Endothelial cell of umbilical vein (primary cell): ENCODE data around the gene PAX3. TPM values are rescaled to one million over a fixed set of nuclear protein-coding genes. Genes with fewer than 3 reads are reported as not detected.

Experiments
- BruUV-seq: library from RNA; stranded (reverse); fragments of 400-500 nt; replicated peaks from 2 replicates; lab custom pipeline; 2021; lab: Mats Ljungman, UMichigan
- CTCF ChIA-PET: fragments of 300-600, 350-600 bp; sonication (Branson Sonifier 250); formaldehyde crosslinking; loops from one replicate; lab custom pipeline; 2021; ENCODE audit warnings: antibody characterized with exemption, inconsistent platforms; lab: Charles Lee
- POLR2A ChIA-PET: fragments of 300-600, 350-600 bp; sonication (Branson Sonifier 250); formaldehyde crosslinking; loops from one replicate; lab custom pipeline; 2021; ENCODE audit warnings: antibody characterized with exemption, inconsistent platforms; lab: Charles Lee
- DNase-seq: peaks from one replicate; pipeline ENCODE4 v3.0.0-alpha.2; 2011; ENCODE audit warnings: low read depth, low spot score
- FAIRE-seq: peaks from 2 replicates; lab custom pipeline; 2011; peaks lifted over from hg19 to GRCh38; lab: Jason Lieb, UNC
- H2AFZ ChIP-seq: 2 replicates; pipeline ENCODE4 v1.6.0; 2012; ENCODE audit warnings: low read depth, low read length, control low read depth, inconsistent platforms
- H3K27ac ChIP-seq: 2 replicates; pipeline ENCODE4 v1.5.1; 2011; ENCODE audit warnings: low read depth, mild to moderate bottlenecking, control low read depth, low read length, moderate library complexity; ENCODE audit not compliant: insufficient read depth
- H3K27me3 ChIP-seq, 2 experiments: 2 replicates each; pipeline versions ENCODE4 v1.6.0 to v1.6.1; 2011; ENCODE audit warnings: low read length in 2 of 2, mixed read lengths in 1 of 2; ENCODE audit not compliant: control insufficient read depth in 2 of 2, insufficient read depth in 2 of 2
- H3K36me3 ChIP-seq, 2 experiments: 2 replicates in 1 of 2; 3 replicates in 1 of 2; pipeline ENCODE4 v1.5.1; 2011; ENCODE audit warnings: low read length in 2 of 2, mild to moderate bottlenecking in 1 of 2, moderate library complexity in 1 of 2; ENCODE audit not compliant: control insufficient read depth in 2 of 2, insufficient read depth in 2 of 2; ENCODE audit errors: extremely low read depth in 1 of 2
- H3K4me1 ChIP-seq: 3 replicates; pipeline ENCODE4 v1.5.1; 2011; ENCODE audit warnings: mild to moderate bottlenecking, low read length; ENCODE audit not compliant: control insufficient read depth, insufficient read depth; ENCODE audit errors: extremely low read depth
- H3K4me2 ChIP-seq: 2 replicates; pipeline ENCODE4 v1.6.1; 2011; ENCODE audit warnings: low read length, control low read depth, mixed read lengths; ENCODE audit not compliant: insufficient read depth
- H3K4me3 ChIP-seq, 3 experiments: fragments of 200-600 bp in 1 of 3; sonication (generic), shearing (Covaris generic) in 1 of 3; replicated peaks in 1 of 3; 2 replicates each; pipeline ENCODE4 v1.5.1; 2011 to 2016; ENCODE audit warnings: control low read depth in 3 of 3, low read length in 3 of 3, mild to moderate bottlenecking in 2 of 3, inconsistent platforms in 1 of 3, low read depth in 1 of 3, moderate library complexity in 1 of 3; ENCODE audit not compliant: insufficient read depth in 1 of 3
- H3K79me2 ChIP-seq: 2 replicates; pipeline ENCODE4 v1.6.0; 2012; ENCODE audit warnings: low read length, inconsistent platforms; ENCODE audit not compliant: control insufficient read depth, insufficient read depth
- H3K9ac ChIP-seq: replicated peaks from 2 replicates; pipeline ENCODE3; 2011; ENCODE audit warnings: low read length, control low read depth; ENCODE audit not compliant: insufficient read depth; ENCODE audit errors: extremely low read depth
- H3K9me1 ChIP-seq: replicated peaks from 3 replicates; pipeline ENCODE4 v1.6.0; 2011; ENCODE audit warnings: mild to moderate bottlenecking, low read length; ENCODE audit not compliant: control insufficient read depth, insufficient read depth; ENCODE audit errors: extremely low read depth
- H3K9me3 ChIP-seq: replicated peaks from 2 replicates; pipeline ENCODE4 v1.5.1; 2012; ENCODE audit warnings: low read length, inconsistent platforms; ENCODE audit not compliant: control insufficient read depth, insufficient read depth
- H4K20me1 ChIP-seq: replicated peaks from 2 replicates; pipeline ENCODE3; 2011; ENCODE audit warnings: mild to moderate bottlenecking, low read length; ENCODE audit not compliant: control insufficient read depth, insufficient read depth; ENCODE audit errors: extremely low read depth
- CTCF ChIP-seq, 2 donors: IDR thresholded peaks; 1 replicate in 1 of 2; 2 replicates in 1 of 2; pipeline ENCODE4 v1.5.1; 2011; ENCODE audit warnings: low read length in 2 of 2, mild to moderate bottlenecking in 2 of 2, moderate library complexity in 2 of 2, control low read depth in 1 of 2, inconsistent platforms in 1 of 2, low read depth in 1 of 2; ENCODE audit not compliant: insufficient read depth in 1 of 2; ENCODE audit errors: extremely low read depth in 1 of 2
- EZH2 ChIP-seq: IDR thresholded peaks from 2 replicates; pipeline ENCODE4 v1.6.1; 2012; ENCODE audit warnings: borderline replicate concordance, low read depth, mild to moderate bottlenecking, moderate library complexity, low read length, inconsistent platforms; ENCODE audit not compliant: severe bottlenecking
- FOS ChIP-seq: IDR thresholded peaks from 2 replicates; pipeline ENCODE4 v1.6.1; 2011; ENCODE audit warnings: mild to moderate bottlenecking, low read length, moderate library complexity, borderline replicate concordance; ENCODE audit not compliant: insufficient read depth
- GATA2 ChIP-seq: IDR thresholded peaks from 2 replicates; pipeline ENCODE4 v1.7.0; 2011; ENCODE audit warnings: low read depth, mild to moderate bottlenecking, moderate library complexity, mixed read lengths, low read length; ENCODE audit not compliant: insufficient read length, insufficient read depth
- JUN ChIP-seq: IDR thresholded peaks from 2 replicates; pipeline ENCODE4 v1.6.1; 2011; ENCODE audit warnings: borderline replicate concordance, low read depth; ENCODE audit not compliant: insufficient read length, insufficient read depth
- MYC ChIP-seq: IDR thresholded peaks from one replicate; pipeline ENCODE4 v1.6.1; 2011; ENCODE audit warnings: mild to moderate bottlenecking, low read depth, low read length
- POLR2A ChIP-seq: IDR thresholded peaks from 2 replicates; pipeline ENCODE4 v1.6.1; 2012; ENCODE audit warnings: low read depth, mild to moderate bottlenecking, control low read depth, low read length
- POLR2AphosphoS5 ChIP-seq: IDR thresholded peaks from 2 replicates; pipeline ENCODE4 v1.6.1; 2012; ENCODE audit warnings: low read depth, mild to moderate bottlenecking, control low read depth, low read length, moderate library complexity; ENCODE audit not compliant: insufficient read depth
- dilution Hi-C: fragments of 300-500 bp; cut with MboI; formaldehyde crosslinking; loops from one replicate; pipeline ENCODE4 v1.15.0; 2019; ENCODE audit warnings: low sequenced_read_pairs; ENCODE audit not compliant: extremely low pct_ligation_motif_present
- intact Hi-C: fragments of 100-400 bp; cut with micrococcal nuclease; formaldehyde crosslinking; loops from one replicate; pipeline ENCODE4 v1.10.0; 2022
- polyA plus RNA-seq, 4 experiments: library from polyadenylated mRNA; depleted of rRNA in 3 of 4; stranded (reverse) in 3 of 4; unstranded in 1 of 4; fragments of >200 nt; gene quantifications; 2 replicates each; pipeline versions ENCODE4 v1.2.1 to v1.2.3, GENCODE V29; 2011 to 2012; ENCODE audit warnings: missing spikeins in 1 of 4
- total RNA-seq: library from RNA; stranded (reverse); gene quantifications from 2 replicates; pipeline ENCODE4 v1.2.3, GENCODE V29; 2021
- TF ChIP-seq, protein P1 (sequence below): IDR thresholded peaks from 2 replicates; pipeline ENCODE4 v1.6.1; 2011; ENCODE audit not compliant: insufficient read depth, insufficient read length

Gene PAX3
- total and polyA plus RNA-seq, 2 donors (not counting 3 experiments of a cell fraction or from before 2014, with no cell fraction given), result not detected

- dilution Hi-C loops, result no loop called here
- no peaks in the 10 kb centered on the region for H3K36me3 ChIP-seq
- CTCF ChIA-PET, result no interaction called here
- H3K4me3 ChIP-seq, result no peak overlapping the region
- no peak for DNase-seq
- intact Hi-C loops, result no loop called here
- H3K4me1 ChIP-seq, result no peaks in the 10 kb centered on the region
- no peak overlapping the region for H3K9ac ChIP-seq
- H3K9me1 ChIP-seq, result no peaks in the 10 kb centered on the region
- no TSS peak for BruUV-seq
- H3K79me2 ChIP-seq, result no peaks in the 10 kb centered on the region
- H3K9me3 ChIP-seq, result no peaks in the 10 kb centered on the region
- FAIRE-seq, result no peak
- H3K27me3 ChIP-seq, result no peaks in the 10 kb centered on the region
- TF ChIP-seq JUN, result no peak
- no peak for TF ChIP-seq EZH2
- TF ChIP-seq, protein P1, sequence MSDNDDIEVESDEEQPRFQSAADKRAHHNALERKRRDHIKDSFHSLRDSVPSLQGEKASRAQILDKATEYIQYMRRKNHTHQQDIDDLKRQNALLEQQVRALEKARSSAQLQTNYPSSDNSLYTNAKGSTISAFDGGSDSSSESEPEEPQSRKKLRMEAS, result no peak
- TF ChIP-seq POLR2A, result no peak
- TF ChIP-seq MYC, result no peak
- no peak for TF ChIP-seq CTCF (IDR thresholded peaks at IDR 0.05; ENCODE audit: extremely low read depth in 1 of 2, insufficient read depth in 1 of 2, low read depth in 1 of 2, low read length in 2 of 2)
- TF ChIP-seq GATA2, result no peak
- no peak for TF ChIP-seq FOS
- TF ChIP-seq POLR2AphosphoS5, result no peak
- no peak overlapping the region for H3K4me2 ChIP-seq
- H4K20me1 ChIP-seq, result no peaks in the 10 kb centered on the region
- POLR2A ChIA-PET, result no interaction called here
- H3K27ac ChIP-seq, result no peak overlapping the region
- H2AFZ ChIP-seq, result no peak overlapping the region
Observed at GRCh38 chr2:222249444-222249843, 49.4 kb downstream of the PAX3 start.
